Neural cell (in vitro differentiated cells): Measurements from ENCODE around the gene ZNF775. TPM values are rescaled to one million over a fixed set of nuclear protein-coding genes. Genes with fewer than 3 reads are reported as not detected.

Experiments used
- H2AFZ ChIP-seq: fragments of 200-600, 300-800 bp; sonication (generic), shearing (Covaris generic); 2 replicates; pipeline ENCODE4 v1.6.0; 2014; ENCODE audit warnings: low read depth, mild to moderate bottlenecking, antibody characterized with exemption, low read length, moderate library complexity
- H3F3A ChIP-seq: fragments of 200-600 bp; shearing (Covaris generic); 2 replicates; pipeline ENCODE4 v1.6.1; 2016; ENCODE audit warnings: mild to moderate bottlenecking, moderate library complexity, mixed read lengths, antibody characterized with exemption, low read length; ENCODE audit not compliant: insufficient read depth, poor library complexity, severe bottlenecking
- H3K27ac ChIP-seq: fragments of 200-600, 300-800 bp; sonication (generic), shearing (Covaris generic); 2 replicates; pipeline ENCODE4 v1.5.1; 2014; ENCODE audit warnings: mild to moderate bottlenecking, low read length, moderate library complexity
- H3K27me3 ChIP-seq: fragments of 300-800, 200-600 bp; sonication (generic), shearing (Covaris generic); 2 replicates; pipeline ENCODE4 v1.6.0; 2014; ENCODE audit warnings: mild to moderate bottlenecking, low read depth, low read length, moderate library complexity; ENCODE audit not compliant: insufficient read depth
- H3K36me3 ChIP-seq: fragments of 300-800, 200-600 bp; sonication (generic), shearing (Covaris generic); 2 replicates; pipeline ENCODE4 v1.5.1; 2014; ENCODE audit warnings: mild to moderate bottlenecking, antibody characterized with exemption, low read length, moderate library complexity; ENCODE audit not compliant: insufficient read depth
- H3K4me2 ChIP-seq: fragments of 300-800, 200-600 bp; sonication (generic), shearing (Covaris generic); 2 replicates; pipeline ENCODE4 v1.6.0; 2014; ENCODE audit warnings: mild to moderate bottlenecking, low read length
- H3K4me3 ChIP-seq: fragments of 300-800, 200-600 bp; sonication (generic), shearing (Covaris generic); 2 replicates; pipeline ENCODE4 v1.5.1; 2014; ENCODE audit warnings: mild to moderate bottlenecking, low read length, moderate library complexity
- H3K79me2 ChIP-seq: fragments of 200-600 bp; shearing (Covaris generic); replicated peaks from 2 replicates; pipeline ENCODE4 v1.6.0; 2014; ENCODE audit warnings: mild to moderate bottlenecking, low read length, moderate library complexity; ENCODE audit not compliant: insufficient read depth
- H3K9ac ChIP-seq: fragments of 300-800, 200-600 bp; sonication (generic), shearing (Covaris generic); 2 replicates; pipeline ENCODE4 v1.6.1; 2016; ENCODE audit warnings: mild to moderate bottlenecking, low read length, mixed read lengths
- H3K9me2 ChIP-seq: fragments of 200-600 bp; shearing (Covaris generic); 2 replicates; pipeline ENCODE4 v1.6.1; 2016; ENCODE audit warnings: mild to moderate bottlenecking, low read length, mixed read lengths; ENCODE audit not compliant: insufficient read depth
- H3K9me3 ChIP-seq: fragments of 200-600, 300-800 bp; sonication (generic), shearing (Covaris generic); 2 replicates; pipeline ENCODE4 v1.6.1; 2016; ENCODE audit warnings: mild to moderate bottlenecking, mixed run types, low read length, moderate library complexity, mixed read lengths
- H4K20me1 ChIP-seq: fragments of 200-600 bp; shearing (Covaris generic); 2 replicates; pipeline ENCODE4 v1.6.1; 2016; ENCODE audit warnings: mild to moderate bottlenecking, mixed run types; ENCODE audit not compliant: insufficient read depth
- EP300 ChIP-seq: fragments of 450-650 bp; conservative IDR thresholded peaks from 2 replicates; pipeline ENCODE4 v1.6.1; 2014; ENCODE audit warnings: antibody characterized with exemption, mild to moderate bottlenecking, moderate library complexity; ENCODE audit not compliant: poor library complexity, severe bottlenecking
- EZH2 ChIP-seq: fragments of 200-600, 300-800 bp; shearing (Covaris generic), sonication (generic); IDR thresholded peaks from 2 replicates; pipeline ENCODE4 v1.6.1; 2014; ENCODE audit warnings: antibody characterized with exemption, low read length, borderline replicate concordance, mild to moderate bottlenecking; ENCODE audit not compliant: insufficient read depth, poor library complexity, severe bottlenecking
- MXI1 ChIP-seq: fragments of 450-650 bp; conservative IDR thresholded peaks from 2 replicates; pipeline ENCODE4 v1.6.1; 2014; ENCODE audit warnings: antibody characterized with exemption, mild to moderate bottlenecking; ENCODE audit not compliant: poor library complexity, severe bottlenecking
- POLR2AphosphoS5 ChIP-seq: IDR thresholded peaks from 2 replicates; pipeline ENCODE4 v1.6.1; 2012
- RAD21 ChIP-seq: fragments of 450-650 bp; conservative IDR thresholded peaks from 2 replicates; pipeline ENCODE4 v1.6.1; 2014; ENCODE audit warnings: antibody characterized with exemption, mild to moderate bottlenecking, moderate library complexity
- SMC3 ChIP-seq: fragments of 450-650 bp; conservative IDR thresholded peaks from 2 replicates; pipeline ENCODE4 v1.6.1; 2014; ENCODE audit warnings: antibody characterized with exemption, mild to moderate bottlenecking, moderate library complexity; ENCODE audit not compliant: poor library complexity
- TAF1 ChIP-seq: IDR thresholded peaks from 2 replicates; pipeline ENCODE4 v1.6.1; 2012; ENCODE audit warnings: low read depth
- polyA plus RNA-seq: library from polyadenylated mRNA; depleted of rRNA; stranded (reverse); fragments of >200 nt; gene quantifications from 2 replicates; pipeline ENCODE4 v1.2.3, GENCODE V29; 2014
- TF ChIP-seq, protein P1 (sequence below): fragments of 450-650 bp; IDR thresholded peaks from 2 replicates; pipeline ENCODE4 v1.5.1; 2014; ENCODE audit warnings: antibody characterized with exemption, mild to moderate bottlenecking, moderate library complexity; ENCODE audit not compliant: poor library complexity, severe bottlenecking
- TF ChIP-seq, protein P2 (sequence below): IDR thresholded peaks from 2 replicates; pipeline ENCODE4 v1.6.1; 2012; ENCODE audit warnings: borderline replicate concordance

ZNF775 gene
- polyA plus RNA-seq, 1 donor from 2014 or later = 16.8 TPM

DNA sequence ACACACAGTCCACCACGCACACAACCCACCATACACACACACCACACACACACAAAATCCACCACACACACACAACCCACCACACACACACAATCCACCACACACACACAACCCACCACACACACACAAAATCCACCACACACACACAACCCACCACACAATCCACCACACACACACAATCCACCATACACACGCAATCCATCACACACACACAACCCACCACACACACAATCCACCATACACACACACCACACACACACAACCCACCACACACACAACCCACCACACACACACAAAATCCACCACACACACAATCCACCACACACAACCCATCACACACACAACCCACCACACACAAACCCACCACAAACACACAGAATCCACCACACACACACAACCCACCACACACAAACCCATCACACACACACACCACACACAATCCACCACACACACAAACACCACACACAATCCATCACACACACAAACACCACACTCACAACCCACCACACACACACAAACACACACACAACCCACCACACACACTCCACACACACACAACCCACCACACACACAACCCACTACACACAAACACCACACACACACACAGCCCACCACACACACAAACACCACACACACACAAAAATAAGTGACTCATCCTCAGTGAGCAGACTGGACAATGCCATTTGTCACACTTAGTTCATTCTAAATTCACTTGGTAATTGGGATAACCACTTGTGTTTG is 19.3 kb upstream of the ZNF775 start:
- TF ChIP-seq POLR2AphosphoS5 = no peak
- TF ChIP-seq SMC3 = no peak
- TF ChIP-seq TAF1 = no peak
- no peak for TF ChIP-seq RAD21
- TF ChIP-seq, protein P1, sequence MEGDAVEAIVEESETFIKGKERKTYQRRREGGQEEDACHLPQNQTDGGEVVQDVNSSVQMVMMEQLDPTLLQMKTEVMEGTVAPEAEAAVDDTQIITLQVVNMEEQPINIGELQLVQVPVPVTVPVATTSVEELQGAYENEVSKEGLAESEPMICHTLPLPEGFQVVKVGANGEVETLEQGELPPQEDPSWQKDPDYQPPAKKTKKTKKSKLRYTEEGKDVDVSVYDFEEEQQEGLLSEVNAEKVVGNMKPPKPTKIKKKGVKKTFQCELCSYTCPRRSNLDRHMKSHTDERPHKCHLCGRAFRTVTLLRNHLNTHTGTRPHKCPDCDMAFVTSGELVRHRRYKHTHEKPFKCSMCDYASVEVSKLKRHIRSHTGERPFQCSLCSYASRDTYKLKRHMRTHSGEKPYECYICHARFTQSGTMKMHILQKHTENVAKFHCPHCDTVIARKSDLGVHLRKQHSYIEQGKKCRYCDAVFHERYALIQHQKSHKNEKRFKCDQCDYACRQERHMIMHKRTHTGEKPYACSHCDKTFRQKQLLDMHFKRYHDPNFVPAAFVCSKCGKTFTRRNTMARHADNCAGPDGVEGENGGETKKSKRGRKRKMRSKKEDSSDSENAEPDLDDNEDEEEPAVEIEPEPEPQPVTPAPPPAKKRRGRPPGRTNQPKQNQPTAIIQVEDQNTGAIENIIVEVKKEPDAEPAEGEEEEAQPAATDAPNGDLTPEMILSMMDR = no peak
- TF ChIP-seq EZH2 = no peak
- TF ChIP-seq, protein P2, sequence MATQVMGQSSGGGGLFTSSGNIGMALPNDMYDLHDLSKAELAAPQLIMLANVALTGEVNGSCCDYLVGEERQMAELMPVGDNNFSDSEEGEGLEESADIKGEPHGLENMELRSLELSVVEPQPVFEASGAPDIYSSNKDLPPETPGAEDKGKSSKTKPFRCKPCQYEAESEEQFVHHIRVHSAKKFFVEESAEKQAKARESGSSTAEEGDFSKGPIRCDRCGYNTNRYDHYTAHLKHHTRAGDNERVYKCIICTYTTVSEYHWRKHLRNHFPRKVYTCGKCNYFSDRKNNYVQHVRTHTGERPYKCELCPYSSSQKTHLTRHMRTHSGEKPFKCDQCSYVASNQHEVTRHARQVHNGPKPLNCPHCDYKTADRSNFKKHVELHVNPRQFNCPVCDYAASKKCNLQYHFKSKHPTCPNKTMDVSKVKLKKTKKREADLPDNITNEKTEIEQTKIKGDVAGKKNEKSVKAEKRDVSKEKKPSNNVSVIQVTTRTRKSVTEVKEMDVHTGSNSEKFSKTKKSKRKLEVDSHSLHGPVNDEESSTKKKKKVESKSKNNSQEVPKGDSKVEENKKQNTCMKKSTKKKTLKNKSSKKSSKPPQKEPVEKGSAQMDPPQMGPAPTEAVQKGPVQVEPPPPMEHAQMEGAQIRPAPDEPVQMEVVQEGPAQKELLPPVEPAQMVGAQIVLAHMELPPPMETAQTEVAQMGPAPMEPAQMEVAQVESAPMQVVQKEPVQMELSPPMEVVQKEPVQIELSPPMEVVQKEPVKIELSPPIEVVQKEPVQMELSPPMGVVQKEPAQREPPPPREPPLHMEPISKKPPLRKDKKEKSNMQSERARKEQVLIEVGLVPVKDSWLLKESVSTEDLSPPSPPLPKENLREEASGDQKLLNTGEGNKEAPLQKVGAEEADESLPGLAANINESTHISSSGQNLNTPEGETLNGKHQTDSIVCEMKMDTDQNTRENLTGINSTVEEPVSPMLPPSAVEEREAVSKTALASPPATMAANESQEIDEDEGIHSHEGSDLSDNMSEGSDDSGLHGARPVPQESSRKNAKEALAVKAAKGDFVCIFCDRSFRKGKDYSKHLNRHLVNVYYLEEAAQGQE = no peak
- TF ChIP-seq MXI1 = no peak
- no peak for TF ChIP-seq EP300
- no peaks in the 10 kb centered on the region for H3K36me3 ChIP-seq
- no peak overlapping the region for H3K4me3 ChIP-seq
- H3K4me2 ChIP-seq = no peak overlapping the region
- H3K79me2 ChIP-seq = no peaks in the 10 kb centered on the region
- no peak overlapping the region for H3K9ac ChIP-seq
- no peaks in the 10 kb centered on the region for H3K9me3 ChIP-seq
- H4K20me1 ChIP-seq = no peaks in the 10 kb centered on the region
- no peak overlapping the region for H3K27ac ChIP-seq
- no peaks in the 10 kb centered on the region for H3K9me2 ChIP-seq
- no peak overlapping the region for H2AFZ ChIP-seq
- H3K27me3 ChIP-seq = no peaks in the 10 kb centered on the region
- H3F3A ChIP-seq = no peaks in the 10 kb centered on the region

DNA sequence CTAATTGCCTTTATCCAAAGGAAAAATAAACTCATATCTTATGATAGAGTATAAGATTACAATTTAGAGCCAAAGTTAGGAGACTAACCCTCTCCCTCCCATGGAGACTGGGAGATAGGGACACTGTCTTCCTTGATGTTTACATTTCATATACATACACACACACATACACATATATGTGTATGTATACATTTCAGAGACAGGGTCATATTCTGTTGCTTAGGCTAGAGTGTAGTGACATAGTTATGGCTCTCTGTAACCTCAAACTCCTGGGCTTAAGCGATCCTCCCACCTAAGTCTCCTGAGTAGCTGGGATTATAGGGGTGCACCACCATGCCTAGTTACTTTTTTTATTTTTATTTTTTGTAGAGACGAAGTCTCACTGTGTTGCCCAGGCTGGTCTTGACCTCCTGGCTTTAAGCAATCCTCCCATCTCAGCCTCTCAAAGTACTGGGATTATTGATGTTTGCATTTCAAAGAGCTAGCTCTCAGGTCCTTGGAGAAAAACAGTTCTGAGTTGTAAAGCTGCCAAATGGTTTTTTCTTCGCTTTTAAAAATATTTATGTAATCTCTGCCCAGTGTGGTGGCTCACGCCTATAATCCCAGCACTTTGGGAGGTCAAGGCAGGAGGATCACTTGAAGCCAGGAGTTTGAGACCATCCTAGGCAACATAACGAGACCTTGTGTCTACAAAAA is 18.6 kb upstream of the ZNF775 start:
- TF ChIP-seq RAD21 (no peak), TAF1 (no peak), SMC3 (no peak), MXI1 (no peak), EZH2 (no peak), POLR2AphosphoS5 (no peak), EP300 (no peak)
- TF ChIP-seq, protein P1 = no peak
- TF ChIP-seq, protein P2 = no peak
- Histone ChIP-seq H3K4me3 (no peak overlapping the region), H3K9me2 (no peaks in the 10 kb centered on the region), H3K9me3 (no peaks in the 10 kb centered on the region), H3K27me3 (no peaks in the 10 kb centered on the region), H3F3A (no peaks in the 10 kb centered on the region), H3K27ac (no peak overlapping the region), H3K79me2 (no peaks in the 10 kb centered on the region), H4K20me1 (no peaks in the 10 kb centered on the region), H3K9ac (no peak overlapping the region), H3K4me2 (no peak overlapping the region), H3K36me3 (no peaks in the 10 kb centered on the region), H2AFZ (no peak overlapping the region)
